Activated CD4-positive, alpha-beta memory T cell treated with anti-CD3 and anti-CD28 coated beads, Interleukin-2, amount 10 ng/mL, durations not matched to agents 7 days and 5 days (primary cell): ENCODE data around the gene TEKT5. TPM values are rescaled to one million over a fixed set of nuclear protein-coding genes. Genes with fewer than 3 reads are reported as not detected.
"Not testable (repeated sequence)": the region's sequence is repeated elsewhere in the genome, so short reads cannot be mapped to it uniquely, and the experiment has no call there.

Experiments
- CTCF ChIA-PET: fragments of 350-600 bp; sonication (Branson Sonifier 250); formaldehyde crosslinking; loops from one replicate; lab custom pipeline; 2021; ENCODE audit warnings: antibody characterized with exemption, inconsistent platforms; lab: Charles Lee
- POLR2A ChIA-PET: fragments of 350-600 bp; sonication (Branson Sonifier 250); formaldehyde crosslinking; loops from one replicate; lab custom pipeline; 2021; ENCODE audit warnings: antibody characterized with exemption; lab: Charles Lee
- DNase-seq: peaks from one replicate; pipeline ENCODE4 v3.0.0-alpha.2; 2020
- H3K27ac Mint-ChIP-seq: one replicate; pipeline ENCODE4 v1.8.0; 2021; ENCODE audit warnings: mild to moderate bottlenecking, mixed read lengths
- H3K27me3 Mint-ChIP-seq: one replicate; pipeline ENCODE4 v1.8.0; 2021; ENCODE audit warnings: mixed read lengths
- H3K36me3 Mint-ChIP-seq: one replicate; pipeline ENCODE4 v1.8.0; 2021; ENCODE audit warnings: low read depth, mixed read lengths
- H3K4me1 Mint-ChIP-seq: one replicate; pipeline ENCODE4 v1.8.0; 2021; ENCODE audit warnings: mixed read lengths
- H3K4me3 Mint-ChIP-seq: one replicate; pipeline ENCODE4 v1.8.0; 2021; ENCODE audit warnings: mild to moderate bottlenecking, mixed read lengths
- H3K9me3 Mint-ChIP-seq: one replicate; pipeline ENCODE4 v1.8.0; 2021; ENCODE audit warnings: mixed read lengths
- total RNA-seq, 2 experiments: library from RNA; stranded (reverse); gene quantifications; one replicate each; pipeline ENCODE4 v1.2.3, GENCODE V29; 2021

TEKT5 gene
- total RNA-seq, 2 experiments from 2014 or later: not detected

DNA sequence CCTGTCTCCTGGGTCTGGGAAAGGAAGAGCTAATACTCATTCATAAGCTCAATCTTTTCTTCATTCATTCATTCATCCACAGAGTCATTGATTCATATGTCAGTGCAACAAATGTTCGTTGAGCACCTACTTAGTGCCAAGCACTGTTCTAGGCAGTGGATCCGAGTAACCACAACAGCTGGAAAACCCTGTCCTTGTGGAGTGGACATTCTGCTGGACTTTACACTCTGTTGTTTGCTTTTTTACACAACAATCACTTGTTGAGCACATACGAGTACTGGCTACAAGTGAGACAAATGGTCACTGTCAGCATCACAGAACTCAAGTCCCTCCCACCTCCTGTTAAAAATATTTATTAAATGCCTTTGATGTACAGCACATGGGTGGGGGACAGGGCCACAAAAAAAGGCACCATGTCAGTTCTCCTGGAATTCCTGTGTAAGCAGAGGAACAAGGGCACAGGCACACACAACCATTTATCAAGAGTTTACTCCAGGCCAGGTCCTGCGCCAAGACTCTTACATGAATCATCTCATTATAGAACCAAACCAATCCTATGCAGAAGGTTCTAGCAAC, 46.9 kb downstream of the TEKT5 start:
- no peaks in the 10 kb centered on the region for H3K36me3 Mint-ChIP-seq
- no peak for DNase-seq
- no peaks in the 10 kb centered on the region for H3K27me3 Mint-ChIP-seq
- no peak overlapping the region for H3K4me3 Mint-ChIP-seq
- H3K9me3 Mint-ChIP-seq: no peaks in the 10 kb centered on the region
- ChIA-PET POLR2A (no interaction called here), CTCF (no interaction called here)
- no peak overlapping the region for H3K27ac Mint-ChIP-seq
- no peaks in the 10 kb centered on the region for H3K4me1 Mint-ChIP-seq

DNA sequence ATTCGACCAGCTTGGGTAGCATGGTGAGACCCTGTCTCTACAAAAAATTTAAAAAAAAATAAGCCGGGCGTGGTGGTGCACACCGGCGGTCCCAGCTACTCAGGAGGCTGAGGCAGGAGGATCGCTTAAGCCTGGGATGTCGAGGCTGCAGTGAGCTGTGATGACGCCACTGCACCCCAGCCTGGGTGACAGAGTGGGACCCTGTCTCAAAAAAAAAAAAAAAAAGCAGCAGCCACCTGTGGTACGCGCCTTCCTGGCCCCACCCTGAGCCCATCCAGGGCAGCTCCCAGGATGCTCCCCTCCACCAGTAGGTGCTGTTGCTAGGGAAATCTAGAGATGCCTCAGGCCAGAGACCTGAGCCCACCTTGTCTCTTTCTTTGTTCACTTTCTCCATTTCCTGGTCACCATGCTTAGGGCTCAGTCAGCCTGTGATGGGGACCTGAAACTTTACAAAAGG, 47.4 kb downstream of the TEKT5 start:
- Mint-ChIP-seq H3K27ac (no peak overlapping the region), H3K36me3 (no peaks in the 10 kb centered on the region), H3K4me3 (no peak overlapping the region), H3K4me1 (no peaks in the 10 kb centered on the region), H3K27me3 (no peaks in the 10 kb centered on the region), H3K9me3 (no peaks in the 10 kb centered on the region)
- CTCF ChIA-PET: no interaction called here
- POLR2A ChIA-PET: no interaction called here
- DNase-seq: no peak

DNA sequence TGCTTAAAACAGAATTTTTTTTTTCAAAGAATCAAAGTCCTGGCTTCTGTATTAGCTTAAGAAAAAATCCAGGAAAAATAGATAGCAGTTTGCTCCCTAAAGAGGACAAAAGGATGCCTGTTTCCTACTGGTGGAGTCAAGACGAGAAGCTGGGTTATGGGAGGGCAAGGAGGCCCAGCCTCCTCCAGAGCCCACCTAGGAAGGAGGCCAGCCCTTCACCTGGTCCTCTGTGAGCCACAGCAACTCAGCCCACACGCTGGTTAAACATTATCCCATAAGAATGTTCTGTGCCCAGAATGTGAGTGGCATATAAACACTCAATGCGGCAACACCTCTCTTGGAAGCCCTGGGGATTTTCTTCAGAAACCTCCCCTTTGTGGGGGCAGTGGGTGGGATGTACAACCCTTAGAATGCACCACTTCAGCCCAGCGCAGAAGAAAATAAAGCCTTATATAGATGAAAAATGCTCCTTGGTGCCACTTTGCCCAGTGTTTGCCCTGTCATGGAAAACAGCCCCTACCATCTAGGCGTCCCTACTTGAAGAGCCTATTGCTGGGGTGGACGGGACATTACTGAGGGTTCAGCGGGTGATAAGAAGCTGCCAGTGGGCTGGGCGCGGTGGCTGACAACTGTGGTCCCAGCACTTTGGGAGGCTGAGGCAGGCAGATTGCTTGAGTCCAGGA, 48.0 kb downstream of the TEKT5 start:
- no peak overlapping the region for H3K4me3 Mint-ChIP-seq
- CTCF ChIA-PET: no interaction called here
- no peaks in the 10 kb centered on the region for H3K36me3 Mint-ChIP-seq
- H3K27me3 Mint-ChIP-seq: no peaks in the 10 kb centered on the region
- no peak for DNase-seq
- no peak overlapping the region for H3K27ac Mint-ChIP-seq
- no peaks in the 10 kb centered on the region for H3K4me1 Mint-ChIP-seq
- no peaks in the 10 kb centered on the region for H3K9me3 Mint-ChIP-seq
- POLR2A ChIA-PET: no interaction called here

DNA sequence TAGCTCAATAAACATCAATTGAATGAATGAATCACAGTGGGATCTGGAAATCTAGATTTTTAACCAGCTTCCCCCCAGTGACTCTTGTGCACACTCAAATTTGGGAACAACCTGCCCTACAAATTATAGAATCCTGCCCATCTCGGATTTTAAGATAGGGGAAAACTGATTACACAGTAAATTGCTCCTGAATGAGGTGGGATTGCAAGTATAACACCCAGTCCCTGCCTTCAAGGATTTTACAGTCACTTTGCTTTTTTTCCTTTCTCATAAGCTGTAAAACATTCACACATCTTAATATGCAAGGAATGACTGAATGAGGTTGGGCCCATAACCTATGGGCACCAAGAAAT, 48.5 kb downstream of the TEKT5 start:
- no peaks in the 10 kb centered on the region for H3K27me3 Mint-ChIP-seq
- DNase-seq: no peak
- H3K4me3 Mint-ChIP-seq: no peak overlapping the region
- H3K27ac Mint-ChIP-seq: no peak overlapping the region
- no peaks in the 10 kb centered on the region for H3K36me3 Mint-ChIP-seq
- CTCF ChIA-PET: no interaction called here
- no peaks in the 10 kb centered on the region for H3K4me1 Mint-ChIP-seq
- no peaks in the 10 kb centered on the region for H3K9me3 Mint-ChIP-seq
- POLR2A ChIA-PET: no interaction called here

DNA sequence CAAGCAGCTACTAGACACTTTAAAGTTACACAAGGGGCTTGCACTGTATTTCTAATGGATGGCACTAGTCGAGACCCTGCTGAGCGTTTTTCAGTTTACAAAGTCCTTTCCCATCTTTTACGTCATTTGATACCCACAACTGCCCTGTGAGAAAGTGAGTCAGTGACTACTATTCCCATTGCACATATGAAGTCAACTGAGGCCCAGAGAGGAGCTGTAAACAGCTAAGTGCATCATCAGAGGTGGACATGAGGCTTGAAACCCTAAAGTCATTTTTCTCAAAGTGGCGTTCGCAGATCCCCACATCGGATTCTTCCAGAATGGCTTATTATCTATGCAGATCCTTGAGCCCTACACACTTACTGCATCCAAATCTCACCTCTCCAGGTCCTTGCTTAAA, 50.6 kb downstream of the TEKT5 start:
- ChIA-PET POLR2A (no interaction called here), CTCF (no interaction called here)
- no peak overlapping the region for H3K4me3 Mint-ChIP-seq
- no peaks in the 10 kb centered on the region for H3K9me3 Mint-ChIP-seq
- H3K27me3 Mint-ChIP-seq: no peaks in the 10 kb centered on the region
- DNase-seq: no peak
- no peaks in the 10 kb centered on the region for H3K4me1 Mint-ChIP-seq
- no peak overlapping the region for H3K27ac Mint-ChIP-seq
- no peaks in the 10 kb centered on the region for H3K36me3 Mint-ChIP-seq

DNA sequence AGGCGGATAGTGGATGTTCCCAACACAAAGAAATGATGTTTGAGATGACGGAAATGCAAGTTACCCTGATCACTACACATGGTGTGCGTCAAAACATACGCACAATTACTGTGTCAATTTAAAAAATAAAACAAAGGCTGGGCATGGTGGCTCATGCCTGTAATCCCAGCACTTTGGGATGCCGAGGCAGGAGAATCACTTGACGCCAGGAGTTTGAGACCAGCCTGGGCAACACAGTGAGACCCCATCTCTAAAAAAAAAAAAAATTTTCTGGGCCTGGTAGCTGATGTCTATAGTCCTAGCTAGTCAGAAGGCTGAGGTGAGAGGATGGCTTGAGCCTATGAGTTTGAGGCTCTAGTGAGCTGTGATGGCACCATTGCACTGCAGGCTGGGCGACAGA, 51.8 kb downstream of the TEKT5 start:
- ChIA-PET POLR2A (no interaction called here), CTCF (no interaction called here)
- Mint-ChIP-seq H3K4me1 (no peaks in the 10 kb centered on the region), H3K4me3 (no peak overlapping the region), H3K36me3 (no peaks in the 10 kb centered on the region), H3K27ac (no peak overlapping the region), H3K9me3 (no peaks in the 10 kb centered on the region), H3K27me3 (no peaks in the 10 kb centered on the region)
- DNase-seq: no peak

DNA sequence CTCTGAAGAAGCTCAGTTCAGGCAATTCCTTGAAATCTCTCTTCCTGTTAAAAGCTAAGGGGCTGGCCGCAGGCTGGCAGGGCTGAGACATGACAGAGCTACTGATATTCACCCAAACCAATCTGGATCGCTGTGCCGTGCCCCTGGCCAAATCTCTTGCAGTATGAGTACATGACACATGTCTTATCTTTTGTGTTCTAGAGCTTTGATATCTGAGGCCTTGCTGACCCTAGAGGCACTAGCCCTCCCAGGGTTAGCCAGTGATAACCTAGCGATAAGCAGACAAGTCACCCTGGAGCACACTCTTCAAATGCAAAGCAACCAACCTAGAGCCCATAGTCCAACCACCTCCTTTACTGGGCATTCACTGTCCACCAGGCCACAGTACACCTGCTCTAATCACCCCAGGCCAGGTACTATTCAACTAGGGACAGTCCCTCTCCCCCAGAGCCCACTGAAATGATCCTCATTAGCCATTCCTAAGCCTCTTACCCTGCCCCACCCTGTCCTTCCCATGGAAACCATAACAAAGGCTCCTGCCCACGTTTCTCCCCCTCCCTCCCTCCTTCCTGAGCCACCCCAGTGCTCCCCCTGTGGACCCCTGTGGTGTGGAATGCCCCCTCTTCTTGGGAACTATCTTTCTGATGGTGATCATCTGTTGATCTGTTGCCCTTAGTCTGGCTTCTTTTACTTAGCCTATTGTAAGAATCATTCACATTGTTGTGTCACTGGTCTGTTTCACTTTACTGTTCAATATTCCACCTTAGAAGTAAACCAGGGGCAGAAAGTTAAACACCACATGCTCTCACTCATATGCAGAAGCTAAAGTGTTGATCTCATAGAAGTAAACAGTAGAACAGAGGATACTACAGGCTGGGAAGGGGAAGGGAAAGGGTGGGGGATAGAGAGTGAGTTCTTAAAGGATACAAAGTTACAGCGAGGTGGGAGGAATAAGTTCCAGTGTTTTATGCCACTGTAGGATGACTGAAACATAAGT, 52.5 kb downstream of the TEKT5 start:
- DNase-seq: no peak
- POLR2A ChIA-PET: no interaction called here
- Mint-ChIP-seq H3K9me3 (no peaks in the 10 kb centered on the region), H3K4me1 (no peaks in the 10 kb centered on the region), H3K4me3 (no peak overlapping the region), H3K36me3 (no peaks in the 10 kb centered on the region), H3K27ac (no peak overlapping the region), H3K27me3 (no peaks in the 10 kb centered on the region)
- CTCF ChIA-PET: no interaction called here

DNA sequence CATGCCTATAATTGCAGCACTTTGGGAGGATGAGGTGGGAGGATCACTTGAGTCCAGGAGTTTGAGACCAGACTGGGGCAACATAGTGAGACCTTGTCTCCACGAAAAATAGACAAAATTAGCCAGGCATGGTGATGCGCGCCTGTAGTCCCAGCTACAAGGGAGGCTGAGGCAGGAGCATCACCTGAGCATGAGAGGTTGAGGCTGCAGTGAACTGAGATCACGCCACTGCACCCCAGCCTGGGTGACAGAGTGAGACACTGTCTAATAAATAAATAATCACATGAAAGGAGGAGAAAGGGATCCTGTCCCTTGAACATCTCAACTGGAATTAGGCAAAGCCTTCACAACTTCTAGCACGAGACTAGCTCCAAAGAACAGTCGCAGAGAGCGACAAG, 53.2 kb downstream of the TEKT5 start:
- no peak for DNase-seq
- Mint-ChIP-seq H3K27ac (no peak overlapping the region), H3K4me1 (no peaks in the 10 kb centered on the region), H3K36me3 (no peaks in the 10 kb centered on the region), H3K4me3 (no peak overlapping the region), H3K27me3 (no peaks in the 10 kb centered on the region), H3K9me3 (no peaks in the 10 kb centered on the region)
- CTCF ChIA-PET: no interaction called here
- POLR2A ChIA-PET: no interaction called here

DNA sequence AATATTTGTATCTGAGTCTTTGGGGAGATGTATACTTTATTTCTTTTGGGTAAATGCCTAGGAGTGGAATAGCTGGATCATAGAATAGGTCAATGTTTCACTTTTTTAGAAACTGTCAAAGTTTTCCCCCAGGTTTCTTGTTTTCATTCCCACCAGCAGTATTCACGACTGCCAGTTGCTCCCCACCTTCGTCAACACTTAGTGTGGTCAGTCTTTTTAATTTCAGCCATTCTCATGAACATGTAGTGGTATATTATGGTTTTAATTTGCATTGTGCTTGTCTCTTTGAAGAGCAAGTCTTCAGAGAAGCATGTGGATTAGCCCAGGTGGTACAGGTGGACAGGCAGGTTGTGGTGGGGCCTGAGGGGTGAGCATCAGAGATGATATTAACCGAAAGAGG, 53.8 kb downstream of the TEKT5 start:
- no peak for DNase-seq
- Mint-ChIP-seq H3K27me3 (no peaks in the 10 kb centered on the region), H3K9me3 (no peaks in the 10 kb centered on the region), H3K27ac (no peak overlapping the region), H3K36me3 (no peaks in the 10 kb centered on the region), H3K4me1 (no peaks in the 10 kb centered on the region), H3K4me3 (no peak overlapping the region)
- POLR2A ChIA-PET: no interaction called here
- CTCF ChIA-PET: no interaction called here

DNA sequence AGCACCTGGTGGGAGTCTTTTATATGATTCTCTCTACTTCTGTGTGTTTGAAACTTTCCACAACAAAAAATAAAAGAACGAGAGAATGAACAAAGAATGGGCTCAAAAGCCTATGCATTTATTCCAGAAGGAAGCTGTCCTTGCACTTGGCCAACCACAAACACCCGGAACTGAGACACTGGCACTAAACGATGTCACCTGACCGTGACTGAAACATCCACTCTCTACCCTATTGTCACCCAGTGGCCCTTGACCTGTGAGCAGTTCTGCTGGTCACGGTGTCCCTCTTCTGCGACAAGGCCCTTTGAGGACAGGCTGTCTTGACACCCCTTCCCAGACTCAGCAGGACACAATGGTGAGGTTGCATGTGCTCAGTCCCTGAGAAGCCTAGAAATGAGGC, 56.6 kb downstream of the TEKT5 start:
- ChIA-PET POLR2A (no interaction called here), CTCF (no interaction called here)
- no peak for DNase-seq
- no peak overlapping the region for H3K27ac Mint-ChIP-seq
- no peaks in the 10 kb centered on the region for H3K27me3 Mint-ChIP-seq
- no peaks in the 10 kb centered on the region for H3K4me1 Mint-ChIP-seq
- H3K36me3 Mint-ChIP-seq: no peaks in the 10 kb centered on the region
- no peak overlapping the region for H3K4me3 Mint-ChIP-seq
- H3K9me3 Mint-ChIP-seq: no peaks in the 10 kb centered on the region

DNA sequence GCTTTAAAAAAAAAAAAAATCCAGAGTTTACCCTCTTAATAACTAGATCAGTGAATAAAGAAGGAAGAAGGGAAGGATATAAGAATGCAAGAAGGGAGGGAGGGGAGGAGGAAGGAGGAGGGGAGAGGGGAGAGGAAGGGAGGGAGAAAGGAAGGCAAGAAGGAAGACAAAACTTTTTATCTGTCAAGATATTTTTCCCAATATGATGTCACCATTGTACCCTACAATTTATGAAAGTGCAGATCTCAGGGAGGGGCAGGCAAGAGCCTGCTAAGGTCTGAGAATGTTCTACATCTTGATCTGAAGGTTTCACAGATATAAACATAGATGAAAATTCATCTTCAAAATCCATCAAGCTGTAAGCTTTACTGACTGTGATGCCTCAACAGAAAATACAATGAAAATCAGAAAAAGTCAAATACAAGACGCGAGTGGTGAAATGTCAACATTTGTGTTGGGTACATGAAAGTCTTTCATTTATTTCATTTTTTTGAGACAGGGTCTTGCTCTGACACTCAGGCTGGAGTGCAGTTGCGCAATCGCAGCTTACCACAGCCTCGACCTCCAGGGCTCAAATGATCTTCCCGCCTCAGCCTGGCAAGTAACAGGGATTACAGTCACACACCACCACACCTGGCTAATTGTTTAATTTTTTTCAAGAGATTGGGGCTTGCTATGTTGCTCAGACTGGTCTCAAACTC, 57.2 kb downstream of the TEKT5 start:
- Mint-ChIP-seq H3K9me3 (no peaks in the 10 kb centered on the region), H3K27me3 (no peaks in the 10 kb centered on the region), H3K4me3 (no peak overlapping the region), H3K4me1 (no peaks in the 10 kb centered on the region), H3K36me3 (no peaks in the 10 kb centered on the region), H3K27ac (no peak overlapping the region)
- ChIA-PET POLR2A (no interaction called here), CTCF (no interaction called here)
- DNase-seq: no peak

DNA sequence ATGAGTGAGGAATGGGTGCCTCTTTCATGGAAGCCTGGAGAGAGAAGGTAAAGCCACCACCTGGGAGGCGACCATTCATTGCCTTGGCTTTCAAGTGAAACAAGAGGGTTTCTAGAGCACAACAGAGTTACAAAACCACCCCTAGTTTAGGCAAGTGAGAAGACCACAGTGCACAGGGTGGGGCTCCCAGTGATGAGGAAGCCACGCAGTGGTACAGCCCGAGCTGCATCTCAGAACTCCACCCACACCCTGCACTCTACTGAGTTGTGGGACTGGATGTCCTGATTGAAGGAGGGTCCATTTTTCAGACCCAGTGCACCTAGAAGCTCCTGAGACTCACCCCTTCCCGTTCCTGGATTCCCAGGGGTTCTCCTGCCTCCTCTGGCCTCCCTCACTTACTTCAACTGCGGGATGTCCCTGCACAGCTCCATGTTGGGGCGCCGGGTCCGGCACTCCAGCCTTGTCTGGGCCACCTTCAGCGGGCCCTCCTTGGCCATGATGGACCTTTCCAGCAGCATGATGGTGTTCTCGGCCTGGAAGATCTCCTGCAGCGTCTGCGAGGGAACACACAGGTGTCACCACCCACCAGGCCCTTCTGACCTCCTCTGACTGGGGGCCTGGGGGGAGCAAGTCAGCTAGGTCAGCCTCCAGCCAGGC, 59.2 kb downstream of the TEKT5 start:
- CTCF ChIA-PET: no interaction called here
- no peaks in the 10 kb centered on the region for H3K9me3 Mint-ChIP-seq
- POLR2A ChIA-PET: no interaction called here

DNA sequence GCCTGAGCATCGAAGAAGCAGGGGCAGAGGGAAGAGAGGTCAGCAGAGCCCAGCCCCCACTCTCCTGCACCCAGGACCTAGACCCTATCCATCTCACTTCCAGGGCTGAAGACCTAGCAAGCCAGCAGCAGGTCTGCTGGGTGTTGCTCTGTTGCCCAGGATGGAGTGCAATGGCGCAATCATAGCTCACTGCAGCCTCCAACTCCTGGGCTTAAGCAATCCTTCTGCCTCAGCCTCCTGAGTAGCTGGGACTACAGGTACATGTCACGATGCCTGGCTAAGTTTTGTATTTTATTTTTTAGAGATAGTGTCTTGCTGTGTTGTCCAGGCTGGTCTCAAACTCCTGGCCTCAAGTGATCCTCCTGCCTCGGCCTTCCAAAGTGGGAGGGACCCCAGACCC, 61.3 kb downstream of the TEKT5 start:
- H3K4me1 Mint-ChIP-seq, H3K4me3 Mint-ChIP-seq, CTCF ChIA-PET, H3K36me3 Mint-ChIP-seq, H3K27me3 Mint-ChIP-seq, POLR2A ChIA-PET, H3K27ac Mint-ChIP-seq, H3K9me3 Mint-ChIP-seq, DNase-seq: not testable (repeated sequence)

More for the DNA sequence above, 59.2 kb downstream of the TEKT5 start:
- Mint-ChIP-seq H3K27ac (no peak overlapping the region), H3K27me3 (peaks cover 1% of the 10 kb centered on the region), H3K4me3 (no peak overlapping the region), H3K36me3 (no peaks in the 10 kb centered on the region), H3K4me1 (no peaks in the 10 kb centered on the region)
- DNase-seq: no peak
